Ishikawa (cell line): ENCODE data around the gene SIRT3.

Source experiments
- CEBPB ChIP-seq: IDR thresholded peaks from 2 replicates; pipeline ENCODE4 v1.6.1; 2012
- CREB1 ChIP-seq: IDR thresholded peaks from 2 replicates; pipeline ENCODE4 v1.6.1; 2012; ENCODE audit warnings: low read depth
- EGR1 ChIP-seq: IDR thresholded peaks from 2 replicates; pipeline ENCODE4 v1.6.1; 2012
- EP300 ChIP-seq: IDR thresholded peaks from 2 replicates; pipeline ENCODE4 v1.6.1; 2012; ENCODE audit warnings: borderline replicate concordance
- FOXM1 ChIP-seq: IDR thresholded peaks from 2 replicates; pipeline ENCODE4 v1.6.1; 2012; ENCODE audit warnings: low read depth, borderline replicate concordance
- MAX ChIP-seq: IDR thresholded peaks from 2 replicates; pipeline ENCODE4 v1.6.1; 2012
- NFIC ChIP-seq: IDR thresholded peaks from 2 replicates; pipeline ENCODE4 v1.6.1; 2012
- RAD21 ChIP-seq: IDR thresholded peaks from 2 replicates; pipeline ENCODE4 v1.6.1; 2012; ENCODE audit warnings: low read depth
- REST ChIP-seq: IDR thresholded peaks from 2 replicates; pipeline ENCODE4 v1.6.1; 2012; ENCODE audit warnings: low read depth, mild to moderate bottlenecking
- TAF1 ChIP-seq: IDR thresholded peaks from 2 replicates; pipeline ENCODE4 v1.6.1; 2012; ENCODE audit warnings: low read depth, mild to moderate bottlenecking
- TCF12 ChIP-seq: IDR thresholded peaks from 2 replicates; pipeline ENCODE4 v1.6.1; 2012; ENCODE audit warnings: low read depth
- TEAD4 ChIP-seq: IDR thresholded peaks from 2 replicates; pipeline ENCODE4 v1.6.1; 2012
- USF1 ChIP-seq: IDR thresholded peaks from 2 replicates; pipeline ENCODE4 v1.6.1; 2012
- YY1 ChIP-seq: IDR thresholded peaks from 2 replicates; pipeline ENCODE4 v1.6.1; 2012; ENCODE audit warnings: low read depth
- ZBTB7A ChIP-seq: IDR thresholded peaks from 2 replicates; pipeline ENCODE4 v1.6.1; 2012; ENCODE audit warnings: low read depth

SIRT3 gene

GRCh38 chr11:213111-213510 is 23.0 kb downstream of the SIRT3 start:
- no peak for TF ChIP-seq ZBTB7A
- no peak for TF ChIP-seq EGR1
- TF ChIP-seq EP300, result no peak
- no peak for TF ChIP-seq USF1
- TF ChIP-seq MAX, result no peak
- TF ChIP-seq NFIC, result no peak
- no peak for TF ChIP-seq YY1
- TF ChIP-seq TEAD4, result no peak
- no peak for TF ChIP-seq CEBPB
- TF ChIP-seq TAF1, result no peak
- TF ChIP-seq TCF12, result no peak

GRCh38 chr11:212150-213100 is 23.7 kb downstream of the SIRT3 start:
- TF ChIP-seq MAX (no peak), CEBPB (no peak), TEAD4 (no peak), NFIC (no peak), TAF1 (no peak), RAD21 (no peak), CREB1 (no peak), TCF12 (no peak), ZBTB7A (no peak), FOXM1 (no peak), USF1 (no peak), EGR1 (no peak), YY1 (no peak), REST (no peak), EP300 (no peak)

GRCh38 chr11:211741-212140 is 24.4 kb downstream of the SIRT3 start:
- TF ChIP-seq CREB1 (no peak), TCF12 (no peak), FOXM1 (no peak), TEAD4 (no peak), MAX (no peak), YY1 (no peak), ZBTB7A (no peak), NFIC (no peak), RAD21 (no peak), CEBPB (no peak), REST (no peak), EP300 (no peak), USF1 (no peak), TAF1 (no peak), EGR1 (no peak)

GRCh38 chr11:211295-211694 is 24.8 kb downstream of the SIRT3 start:
- TF ChIP-seq FOXM1 (no peak), TEAD4 (no peak), NFIC (no peak), CEBPB (no peak), REST (no peak)
